B cell (primary cell): ENCODE results near the gene NOL4L. TPM values are rescaled to one million over a fixed set of nuclear protein-coding genes. Genes with fewer than 3 reads are reported as not detected.

ENCODE experiments used
- ATAC-seq: fragments of 200-7000 bp; cut with Tn5 transposase; one replicate; pipeline ENCODE4 v1.10.0; 2021; ENCODE audit warnings: low read depth, mild to moderate bottlenecking, moderate number of reproducible peaks, moderate library complexity
- CTCF ChIA-PET: fragments of 350-600 bp; sonication (Branson Sonifier 250); formaldehyde crosslinking; loops from one replicate; lab custom pipeline; 2021; ENCODE audit warnings: antibody characterized with exemption, inconsistent platforms; lab: Charles Lee
- POLR2A ChIA-PET: fragments of 350-600 bp; sonication (Branson Sonifier 250); formaldehyde crosslinking; loops from one replicate; lab custom pipeline; 2021; ENCODE audit warnings: antibody characterized with exemption; lab: Charles Lee
- DNase-seq: peaks from one replicate; pipeline ENCODE4 v3.0.0; 2013
- H2AFZ ChIP-seq: 2 replicates; pipeline ENCODE4 v1.6.1; 2012; ENCODE audit warnings: mild to moderate bottlenecking, low read depth, low read length; ENCODE audit not compliant: insufficient read depth, poor library complexity, severe bottlenecking
- H3K27ac ChIP-seq, 2 donors: 1 replicate in 1 of 2; 2 replicates in 1 of 2; pipeline ENCODE4 v1.5.1; 2012 to 2013; ENCODE audit warnings: low read length in 2 of 2, mild to moderate bottlenecking in 2 of 2, moderate library complexity in 1 of 2
- H3K27me3 ChIP-seq, 4 experiments: fragments of 200-600 bp in 1 of 4; sonication (generic) in 1 of 4; replicated peaks in 1 of 4; 1 replicate in 2 of 4; 2 replicates in 2 of 4; pipeline versions ENCODE4 v1.6.1 to v1.7.0; 2013 to 2016; ENCODE audit warnings: low read length in 3 of 4, mild to moderate bottlenecking in 2 of 4, mixed read lengths in 1 of 4, moderate library complexity in 1 of 4; ENCODE audit not compliant: insufficient read depth in 4 of 4, control insufficient read depth in 3 of 4; ENCODE audit errors: control extremely low read depth in 1 of 4
- H3K36me3 ChIP-seq, 2 experiments: replicated peaks in 1 of 2; 1 replicate in 1 of 2; 2 replicates in 1 of 2; pipeline versions ENCODE4 v1.6.1 to v1.7.1; 2013; ENCODE audit warnings: low read length in 1 of 2; ENCODE audit not compliant: insufficient read depth in 2 of 2, control insufficient read depth in 1 of 2; ENCODE audit errors: control extremely low read depth in 1 of 2, extremely low read depth in 1 of 2
- H3K4me1 ChIP-seq, 2 donors: fragments of 200-600 bp in 1 of 2; sonication (generic) in 1 of 2; 1 replicate in 1 of 2; 2 replicates in 1 of 2; pipeline versions ENCODE4 v1.5.1 to v1.6.1; 2013 to 2017; ENCODE audit warnings: low read length in 2 of 2; ENCODE audit not compliant: control insufficient read depth in 2 of 2, insufficient read depth in 2 of 2
- H3K4me2 ChIP-seq: replicated peaks from 2 replicates; pipeline ENCODE3; 2012; ENCODE audit warnings: mild to moderate bottlenecking, low read depth, low read length; ENCODE audit not compliant: poor library complexity, severe bottlenecking
- H3K4me3 ChIP-seq, 5 experiments: fragments of 200-600 bp in 1 of 5; sonication (generic) in 1 of 5; 1 replicate in 3 of 5; 2 replicates in 2 of 5; pipeline versions ENCODE4 v1.5.1 to v1.7.0; 2011 to 2016; ENCODE audit warnings: low read length in 4 of 5, mild to moderate bottlenecking in 4 of 5, low read depth in 2 of 5, control low read depth in 1 of 5, moderate library complexity in 1 of 5; ENCODE audit not compliant: insufficient read depth in 1 of 5; ENCODE audit errors: control extremely low read depth in 1 of 5, extremely low read depth in 1 of 5
- H3K79me2 ChIP-seq: fragments of 200-600 bp; sonication (generic); one replicate; pipeline ENCODE4 v1.6.0; 2016; ENCODE audit warnings: low read length; ENCODE audit not compliant: control insufficient read depth, insufficient read depth
- H3K9ac ChIP-seq: fragments of 200-600 bp; sonication (generic); 2 replicates; pipeline ENCODE4 v1.6.1; 2017; ENCODE audit warnings: mild to moderate bottlenecking, low read length, moderate library complexity
- H3K9me3 ChIP-seq, 3 donors: one replicate each; pipeline versions ENCODE4 v1.6.1 to v1.7.1; 2013; ENCODE audit warnings: low read length in 2 of 3; ENCODE audit not compliant: control insufficient read depth in 2 of 3, insufficient read depth in 1 of 3; ENCODE audit errors: control extremely low read depth in 1 of 3
- H4K20me1 ChIP-seq: 2 replicates; pipeline ENCODE4 v1.6.0; 2012; ENCODE audit warnings: mild to moderate bottlenecking, low read length; ENCODE audit not compliant: insufficient read depth, control insufficient read depth, poor library complexity, severe bottlenecking
- H3K27ac Mint-ChIP-seq: one replicate; pipeline ENCODE4 v1.8.0; 2021; ENCODE audit warnings: mixed read lengths
- H3K27me3 Mint-ChIP-seq: one replicate; pipeline ENCODE4 v1.8.0; 2021; ENCODE audit warnings: mixed read lengths
- H3K4me1 Mint-ChIP-seq: one replicate; pipeline ENCODE4 v1.8.0; 2021; ENCODE audit warnings: mixed read lengths
- H3K4me3 Mint-ChIP-seq: one replicate; pipeline ENCODE4 v1.8.0; 2021; ENCODE audit warnings: mixed read lengths
- H3K9me3 Mint-ChIP-seq: one replicate; pipeline ENCODE4 v1.8.0; 2022; ENCODE audit warnings: mixed read lengths; ENCODE audit not compliant: insufficient read depth
- CTCF ChIP-seq: fragments of 200-600 bp; IDR thresholded peaks from one replicate; pipeline ENCODE4 v1.8.0; 2022; ENCODE audit warnings: antibody characterized with exemption, mild to moderate bottlenecking
- EZH2 ChIP-seq: IDR thresholded peaks from 2 replicates; pipeline ENCODE4 v1.6.1; 2012; ENCODE audit warnings: borderline replicate concordance, low read depth, mild to moderate bottlenecking, moderate library complexity, low read length; ENCODE audit not compliant: insufficient read depth, poor library complexity, severe bottlenecking
- WGBS: methylation state at CpG from one replicate; pipeline ENCODE4 v1.1.5; 2013; ENCODE audit warnings: missing lambda C conversion rate; ENCODE audit not compliant: insufficient coverage; 5-methylcytosine and 5-hydroxymethylcytosine counted together
- intact Hi-C: fragments of 100-400 bp; cut with micrococcal nuclease; formaldehyde crosslinking; loops from one replicate; pipeline ENCODE4 v1.10.0; 2022
- polyA plus RNA-seq: library from polyadenylated mRNA; depleted of rRNA; stranded (reverse); fragments of >200 nt; gene quantifications from 2 replicates; pipeline ENCODE4 v1.2.3, GENCODE V29; 2012
- total RNA-seq, 2 donors: library from RNA; stranded (reverse); fragments of 120-200 nt in 1 of 2; gene quantifications; 1 replicate in 1 of 2; 2 replicates in 1 of 2; pipeline versions ENCODE4 v1.2.3 to v1.2.4, GENCODE V29; 2013 to 2022

Gene NOL4L
- total and polyA plus RNA-seq, 2 donors (not counting 1 experiment from before 2014, with no cell fraction given) = 6.5 to 7.9 TPM

GRCh38 chr20:32559753-32560380 lies 25.3 kb downstream of the NOL4L start:
- H3K79me2 ChIP-seq = peaks cover 13% of the 10 kb centered on the region
- ATAC-seq = no peak
- no peaks in the 10 kb centered on the region for H3K36me3 ChIP-seq
- intact Hi-C loops = no loop called here
- peaks cover 4 to 7% of the 10 kb centered on the region in 2 donors for H3K4me1 ChIP-seq
- Mint-ChIP-seq H3K4me3 (no peak overlapping the region), H3K27ac (no peak overlapping the region), H3K9me3 (no peaks in the 10 kb centered on the region), H3K4me1 (peaks cover 8% of the 10 kb centered on the region), H3K27me3 (peaks cover 10% of the 10 kb centered on the region)
- no peak overlapping the region for H3K9ac ChIP-seq
- H2AFZ ChIP-seq = no peak overlapping the region
- H3K4me3 ChIP-seq = no peak overlapping the region
- H3K27ac ChIP-seq = no peak overlapping the region
- no peak for TF ChIP-seq CTCF
- no peak for TF ChIP-seq EZH2
- peaks cover 0 to 37% (median under 1%) of the 10 kb centered on the region in 4 experiments for H3K27me3 ChIP-seq
- 85% methylated on average over 20 of the region's 21 CpGs for whole genome bisulfite sequencing
- H3K9me3 ChIP-seq = peaks cover 0 to 3% (median 0%) of the 10 kb centered on the region in 3 donors
- ChIA-PET CTCF (no interaction called here), POLR2A (no interaction called here)
- H4K20me1 ChIP-seq = no peaks in the 10 kb centered on the region
- DNase-seq = no peak
- no peak overlapping the region for H3K4me2 ChIP-seq

GRCh38 chr20:32559205-32559752 lies 25.9 kb downstream of the NOL4L start:
- no peak overlapping the region for H3K27ac ChIP-seq
- H3K9ac ChIP-seq = no peak overlapping the region
- H3K79me2 ChIP-seq = peaks cover 13% of the 10 kb centered on the region
- ChIA-PET CTCF (no interaction called here), POLR2A (no interaction called here)
- Mint-ChIP-seq H3K27ac (no peak overlapping the region), H3K9me3 (no peaks in the 10 kb centered on the region), H3K27me3 (peaks cover 10% of the 10 kb centered on the region), H3K4me1 (peaks cover 10% of the 10 kb centered on the region), H3K4me3 (no peak overlapping the region)
- TF ChIP-seq CTCF (no peak), EZH2 (no peak)
- ATAC-seq (no peak), DNase-seq (no peak)
- H3K9me3 ChIP-seq = peaks cover 0 to 3% (median 0%) of the 10 kb centered on the region in 3 donors
- no peaks in the 10 kb centered on the region for H3K36me3 ChIP-seq
- H3K4me1 ChIP-seq = peaks cover 4 to 7% of the 10 kb centered on the region in 2 donors
- no peak overlapping the region for H3K4me2 ChIP-seq
- no peak overlapping the region for H2AFZ ChIP-seq
- WGBS = 88% methylated on average over 7 of the region's 7 CpGs
- no peaks in the 10 kb centered on the region for H4K20me1 ChIP-seq
- intact Hi-C loops = no loop called here
- peaks cover 0 to 37% (median under 1%) of the 10 kb centered on the region in 4 experiments for H3K27me3 ChIP-seq
- no peak overlapping the region for H3K4me3 ChIP-seq
